Transverse colon (tissue), 4 donors: ENCODE data around the gene CRABP2. TPM values are rescaled to one million over a fixed set of nuclear protein-coding genes. Genes with fewer than 3 reads are reported as not detected.
A peak's percentile ranks its signal among the peaks of the same experiment; 100 is the strongest.

Source experiments
- DNase-seq: peaks from one replicate; pipeline ENCODE4 v3.0.0-alpha.2; 2019
- H3K27ac ChIP-seq, 4 donors: fragments of 200-600 bp; sonication (generic); 2 replicates each; pipeline ENCODE4 v1.5.1; 2016 to 2018; ENCODE audit warnings: inconsistent platforms in 4 of 4
- H3K27me3 ChIP-seq: fragments of 200-600 bp; sonication (generic); 2 replicates; pipeline ENCODE4 v1.5.1; 2017; ENCODE audit warnings: inconsistent platforms
- H3K36me3 ChIP-seq, 4 donors: fragments of 200-600 bp; sonication (generic); 2 replicates each; pipeline ENCODE4 v1.5.1; 2017 to 2019; ENCODE audit warnings: inconsistent platforms in 4 of 4
- H3K4me1 ChIP-seq, 4 donors: fragments of 200-600 bp; sonication (generic); 2 replicates each; pipeline ENCODE4 v1.5.1; 2017 to 2020; ENCODE audit warnings: inconsistent platforms in 4 of 4
- H3K4me3 ChIP-seq, 4 donors: fragments of 200-600 bp; sonication (generic); 1 replicate in 1 of 4; 2 replicates in 3 of 4; pipeline versions ENCODE4 v1.5.1 to v1.6.1; 2017 to 2019; ENCODE audit warnings: inconsistent platforms in 4 of 4
- H3K9me3 ChIP-seq, 2 donors: fragments of 200-600 bp; sonication (generic); 2 replicates each; pipeline ENCODE4 v1.5.1; 2017 to 2019; ENCODE audit warnings: inconsistent platforms in 2 of 2
- EP300 ChIP-seq: sonication (generic); formaldehyde crosslinking; IDR thresholded peaks from one replicate; pipeline ENCODE4 v1.6.1; 2017; ENCODE audit warnings: antibody characterized with exemption, low read depth
- POLR2A ChIP-seq: fragments of 450-650 bp; IDR thresholded peaks from one replicate; pipeline ENCODE4 v1.6.1; 2016; ENCODE audit warnings: antibody characterized with exemption, mild to moderate bottlenecking, moderate library complexity
- POLR2AphosphoS5 ChIP-seq, 3 donors: sonication (generic); formaldehyde crosslinking; IDR thresholded peaks; one replicate each; pipeline ENCODE4 v1.6.1; 2016; ENCODE audit warnings: antibody characterized with exemption in 3 of 3
- WGBS, 2 donors: methylation state at CpG; one replicate each; pipeline ENCODE4 v1.1.5; 2018; ENCODE audit warnings: low coverage in 1 of 2; 5-methylcytosine and 5-hydroxymethylcytosine counted together
- in situ Hi-C, 4 donors: fragments of 200-750 bp; cut with MboI; loops; one replicate each; pipeline versions ENCODE4 v1.15.0 to v1.15.1; 2017; ENCODE audit warnings: low sequenced_read_pairs in 3 of 4, low pct_ligation_motif_present in 1 of 4, low pct_unique_long_range_greater_than_20kb in 1 of 4
- intact Hi-C: fragments of 100-400 bp; cut with DNase I; formaldehyde crosslinking; loops from one replicate; pipeline ENCODE4 v1.15.1; 2023; ENCODE audit warnings: low total_unique reads
- total RNA-seq, 4 donors: library from RNA; depleted of rRNA; stranded (reverse); fragments of >200 nt; gene quantifications; one replicate each; pipeline ENCODE4 v1.1.0, GENCODE V29; 2016
- TF ChIP-seq, protein P1 (sequence below), 5 experiments: fragments of 200-600 bp in 3 of 5; fragments of 450-650 bp in 2 of 5; sonication (generic) in 3 of 5; IDR thresholded peaks; 1 replicate in 2 of 5; 2 replicates in 3 of 5; pipeline ENCODE4 v1.5.1; 2016 to 2017; ENCODE audit warnings: antibody characterized with exemption in 5 of 5, inconsistent platforms in 3 of 5, mild to moderate bottlenecking in 2 of 5, moderate library complexity in 1 of 5

The CRABP2 gene
- total RNA-seq, 4 donors from 2014 or later = 0.79 to 1.9 TPM; not detected in 2

DNA sequence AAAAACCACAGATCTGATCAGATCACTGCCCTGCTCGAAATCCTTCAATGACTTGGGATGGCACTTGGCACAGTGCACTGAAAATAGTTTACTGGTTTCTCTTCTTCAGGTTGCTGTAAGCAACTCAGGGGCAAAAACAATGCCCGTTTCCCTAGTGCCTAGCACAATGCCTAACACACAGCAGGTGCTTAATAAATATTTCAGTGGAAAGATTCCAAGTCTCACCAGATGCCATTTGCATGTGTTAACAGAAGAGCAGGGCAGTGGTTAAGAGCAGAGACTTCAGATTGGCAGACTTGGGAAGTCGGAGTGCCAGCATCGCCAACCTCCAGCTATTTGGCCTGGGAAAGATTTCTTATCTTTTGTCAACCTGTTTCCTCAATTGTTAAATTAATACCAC lies 12.0 kb upstream of the CRABP2 start:
- Histone ChIP-seq H3K27me3 (no peaks in the 10 kb centered on the region), H3K4me1 (no peaks in the 10 kb centered on the region), H3K4me3 (no peak overlapping the region), H3K27ac (no peak overlapping the region), H3K9me3 (no peaks in the 10 kb centered on the region), H3K36me3 (peaks cover 0 to 10% (median 4%) of the 10 kb centered on the region in 4 donors)
- no peak for DNase-seq
- intact Hi-C loops (no loop called here), in situ Hi-C loops (no loop called here)
- TF ChIP-seq POLR2A = no peak
- TF ChIP-seq, protein P1, sequence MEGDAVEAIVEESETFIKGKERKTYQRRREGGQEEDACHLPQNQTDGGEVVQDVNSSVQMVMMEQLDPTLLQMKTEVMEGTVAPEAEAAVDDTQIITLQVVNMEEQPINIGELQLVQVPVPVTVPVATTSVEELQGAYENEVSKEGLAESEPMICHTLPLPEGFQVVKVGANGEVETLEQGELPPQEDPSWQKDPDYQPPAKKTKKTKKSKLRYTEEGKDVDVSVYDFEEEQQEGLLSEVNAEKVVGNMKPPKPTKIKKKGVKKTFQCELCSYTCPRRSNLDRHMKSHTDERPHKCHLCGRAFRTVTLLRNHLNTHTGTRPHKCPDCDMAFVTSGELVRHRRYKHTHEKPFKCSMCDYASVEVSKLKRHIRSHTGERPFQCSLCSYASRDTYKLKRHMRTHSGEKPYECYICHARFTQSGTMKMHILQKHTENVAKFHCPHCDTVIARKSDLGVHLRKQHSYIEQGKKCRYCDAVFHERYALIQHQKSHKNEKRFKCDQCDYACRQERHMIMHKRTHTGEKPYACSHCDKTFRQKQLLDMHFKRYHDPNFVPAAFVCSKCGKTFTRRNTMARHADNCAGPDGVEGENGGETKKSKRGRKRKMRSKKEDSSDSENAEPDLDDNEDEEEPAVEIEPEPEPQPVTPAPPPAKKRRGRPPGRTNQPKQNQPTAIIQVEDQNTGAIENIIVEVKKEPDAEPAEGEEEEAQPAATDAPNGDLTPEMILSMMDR (IDR thresholded peaks at IDR 0.05) = no peak
- TF ChIP-seq EP300 = no peak
- no peak for TF ChIP-seq POLR2AphosphoS5 (IDR thresholded peaks at IDR 0.05)
- 79 to 97% methylated on average over 3 to 4 of the region's 4 CpGs for WGBS, 2 donors

DNA sequence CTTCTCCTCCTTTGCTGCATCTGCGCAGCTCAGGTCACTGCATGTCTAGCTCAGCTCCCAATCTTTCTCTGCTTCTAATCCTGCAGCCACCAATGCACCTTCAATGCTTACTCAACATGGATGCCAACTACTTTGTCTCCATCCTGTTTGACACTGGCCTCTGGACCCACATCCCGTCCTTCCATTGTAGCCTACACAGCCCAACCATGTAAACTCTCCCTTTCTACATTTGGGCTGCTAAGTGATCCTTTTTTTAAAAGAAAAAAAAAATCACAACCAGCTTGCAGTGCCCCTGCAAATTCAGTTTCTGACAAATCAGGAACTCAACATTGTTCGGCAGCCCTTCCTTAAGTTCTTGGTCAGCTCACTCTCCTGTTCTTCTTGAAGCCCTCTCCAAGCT lies 9.4 kb upstream of the CRABP2 start:
- intact Hi-C loops = no loop called here
- 92 to 94% methylated on average over 2 to 3 of the region's 3 CpGs for WGBS, 2 donors
- Histone ChIP-seq H3K4me3 (no peak overlapping the region), H3K9me3 (no peaks in the 10 kb centered on the region), H3K27me3 (no peaks in the 10 kb centered on the region), H3K27ac (no peak overlapping the region), H3K4me1 (peaks cover 5 to 13% (median 9%) of the 10 kb centered on the region in 4 donors), H3K36me3 (no peaks in the 10 kb centered on the region)
- in situ Hi-C loops = no loop called here
- no peak for DNase-seq
- TF ChIP-seq POLR2A = no peak
- TF ChIP-seq, protein P1 (IDR thresholded peaks at IDR 0.05) = no peak
- TF ChIP-seq EP300 = no peak

DNA sequence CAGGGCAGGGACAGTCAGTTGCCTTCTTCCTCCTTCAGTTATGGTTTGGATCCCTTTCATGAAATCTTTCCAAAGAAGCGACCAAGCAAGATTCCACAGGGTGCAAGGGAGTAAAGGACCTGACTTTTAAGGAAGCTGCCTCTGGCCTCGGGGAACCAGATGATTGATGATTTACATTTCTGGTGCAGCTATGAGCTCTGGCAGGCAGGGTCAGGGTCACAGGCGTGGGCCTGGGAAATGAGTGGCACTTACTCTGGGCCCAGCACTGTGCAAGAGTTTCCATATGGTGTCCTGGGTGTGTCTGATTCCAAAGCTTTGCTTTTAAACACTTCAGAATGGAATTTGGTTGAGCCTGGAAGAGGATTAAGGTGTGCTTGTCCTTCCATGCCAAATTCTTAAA lies 7.2 kb upstream of the CRABP2 start:
- H3K27me3 ChIP-seq = no peaks in the 10 kb centered on the region
- DNase-seq = no peak
- WGBS, 2 donors = 55% methylated on average over 3 of the region's 3 CpGs; no CpG with 5 or more reads in 1 of the 2 donors
- in situ Hi-C loops (no loop called here), intact Hi-C loops (no loop called here)
- no peak overlapping the region for H3K4me3 ChIP-seq
- no peak for TF ChIP-seq EP300
- no peak for TF ChIP-seq POLR2A
- TF ChIP-seq, protein P1 (IDR thresholded peaks at IDR 0.05) = no peak
- no peak for TF ChIP-seq POLR2AphosphoS5 (IDR thresholded peaks at IDR 0.05)
- no peak overlapping the region for H3K27ac ChIP-seq
- H3K4me1 ChIP-seq = peaks cover 8 to 20% (median 13%) of the 10 kb centered on the region in 4 donors
- H3K36me3 ChIP-seq = no peaks in the 10 kb centered on the region
- no peaks in the 10 kb centered on the region for H3K9me3 ChIP-seq

DNA sequence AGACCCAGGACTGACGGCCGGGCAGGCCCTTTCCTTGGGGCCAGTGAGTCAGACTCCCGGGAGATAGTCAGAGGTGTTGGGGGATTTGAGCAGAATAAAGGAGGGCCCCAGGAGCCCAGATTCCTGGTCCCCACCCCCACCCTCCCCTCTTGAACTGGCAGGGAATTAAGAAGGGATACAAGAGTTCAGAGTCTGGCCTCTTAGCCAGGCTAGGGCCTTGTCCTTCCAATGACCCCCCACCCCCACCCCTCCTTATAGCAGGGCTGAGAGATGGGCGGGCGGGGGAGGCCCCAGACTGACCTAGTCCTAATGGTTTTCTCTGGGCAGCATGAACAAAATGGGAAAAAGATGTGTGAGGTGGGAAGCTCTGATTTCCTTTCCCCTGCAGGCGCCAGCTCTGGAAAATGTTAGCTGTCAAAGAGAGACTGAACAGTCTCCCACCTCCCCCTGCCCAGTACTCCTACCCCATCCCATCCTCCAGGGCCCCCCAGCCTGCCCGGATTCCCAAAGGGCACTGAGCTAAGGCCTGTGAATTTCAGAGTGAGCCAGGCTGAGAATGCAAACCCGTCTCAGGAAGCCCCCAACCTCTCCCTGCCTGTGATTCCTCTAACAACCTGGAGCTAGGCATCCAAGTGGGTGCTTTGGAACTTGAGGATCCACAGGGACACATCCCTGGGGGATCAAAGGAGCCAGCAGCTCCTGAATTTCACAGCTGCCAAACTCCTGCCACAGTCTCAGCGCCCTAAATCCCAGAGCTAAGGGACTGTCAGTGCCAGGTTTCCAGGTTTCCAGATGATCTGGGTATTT lies 5.8 kb upstream of the CRABP2 start:
- Histone ChIP-seq H3K4me3 (no peak overlapping the region), H3K27me3 (no peaks in the 10 kb centered on the region), H3K27ac (peak overlapping the region in 3 of 4 donors; percentile 1 to 26 (median 26)), H3K9me3 (no peaks in the 10 kb centered on the region), H3K4me1 (peaks cover 13 to 34% (median 23%) of the 10 kb centered on the region in 4 donors), H3K36me3 (no peaks in the 10 kb centered on the region)
- DNase-seq = no peak
- TF ChIP-seq POLR2A (no peak), EP300 (no peak), POLR2AphosphoS5 (IDR thresholded peaks at IDR 0.05) (no peak)
- TF ChIP-seq, protein P1 (IDR thresholded peaks at IDR 0.05) = no peak
- in situ Hi-C loops = no loop called here
- 83% methylated on average over 9 of the region's 9 CpGs; no CpG with 5 or more reads in 1 of the 2 donors for WGBS, 2 donors
- intact Hi-C loops = no loop called here
